ENCODE results near the gene ATP5IF1. TPM values are rescaled to one million over a fixed set of nuclear protein-coding genes. Genes with fewer than 3 reads are reported as not detected.

Gene ATP5IF1
- total and polyA plus RNA-seq, 11 donors = 209 to 3,101 (median 423) TPM

- Histone ChIP-seq H3K27ac (peak overlapping the region in 1 of 12 donors; percentile 21), H3K4me3 (no peak overlapping the region), H3K36me3 (peaks cover 0 to 52% (median 43%) of the 10 kb centered on the region in 9 donors), H3K9me3 (no peaks in the 10 kb centered on the region), H3K27me3 (no peaks in the 10 kb centered on the region), H3K4me1 (peaks cover 0 to 30% (median 2%) of the 10 kb centered on the region in 12 donors)
- no peak for TF ChIP-seq POLR2A (IDR thresholded peaks at IDR 0.05)
- no peak for TF ChIP-seq CTCF (IDR thresholded peaks at IDR 0.05)
- 82 to 91% (median 87%) methylated on average over 12 to 14 of the region's 14 CpGs for WGBS, 4 donors
- ATAC-seq = peak in 2 of 4 donors; percentile 18 to 35
- peak in 1 of 5 donors; percentile 30 for DNase-seq
- intact Hi-C loops (cut with DNase I) = no loop called here
Measured at GRCh38 chr1:28282426-28283407, 46.8 kb downstream of the ATP5IF1 start.

- TF ChIP-seq CTCF (IDR thresholded peaks at IDR 0.05) (no peak), POLR2A (IDR thresholded peaks at IDR 0.05) (no peak)
- Histone ChIP-seq H3K27me3 (no peaks in the 10 kb centered on the region), H3K27ac (no peak overlapping the region), H3K4me3 (no peak overlapping the region), H3K9me3 (no peaks in the 10 kb centered on the region), H3K36me3 (peaks cover 0 to 18% (median 10%) of the 10 kb centered on the region in 9 donors), H3K4me1 (peaks cover 0 to 20% (median 0%) of the 10 kb centered on the region in 12 donors)
- 44 to 66% (median 59%) methylated on average over 1 to 2 of the region's 2 CpGs for WGBS, 4 donors
- DNase-seq (no peak), ATAC-seq (no peak)
- intact Hi-C loops (cut with DNase I) = no loop called here
Measured at GRCh38 chr1:28286111-28286510, 50.2 kb downstream of the ATP5IF1 start.

Other genes with a start within 250 kb of the ATP5IF1 start
- gene EYA3, start 147.5 kb upstream of the ATP5IF1 start, total RNA-seq = 10 to 100 TPM; 13.3 to 23.3 (median 18.8) TPM
- gene EYA3, start 147.5 kb upstream of the ATP5IF1 start, polyA plus RNA-seq = 1 to 10 TPM; 5.8 to 8.2 TPM
- 10 to 100 TPM in 2 of 9 donors, 1 to 10 TPM in 7; 1.5 to 23.5 (median 2.2) TPM for gene PTAFR, start 59.4 kb upstream of the ATP5IF1 start, total RNA-seq
- 1 to 10 TPM in 1 of 2 donors, under 1 TPM in 1; 0.42 to 2.1 TPM for gene PTAFR, start 59.4 kb upstream of the ATP5IF1 start, polyA plus RNA-seq
- 10 to 100 TPM; 47.1 to 66.9 (median 58.4) TPM for gene DNAJC8, start 3.1 kb upstream of the ATP5IF1 start, total RNA-seq
- gene DNAJC8, start 3.1 kb upstream of the ATP5IF1 start, polyA plus RNA-seq = 10 to 100 TPM; 53.8 to 84.9 TPM
- 1 to 10 TPM; 2.4 to 6.4 (median 4.7) TPM for gene SESN2, start 23.4 kb downstream of the ATP5IF1 start, total RNA-seq
- gene SESN2, start 23.4 kb downstream of the ATP5IF1 start, polyA plus RNA-seq = 1 to 10 TPM; 2.1 to 8.8 TPM
- 10 to 100 TPM in 6 of 9 donors, 1 to 10 TPM in 3; 7.1 to 17.2 (median 11.5) TPM for gene MED18, start 92.9 kb downstream of the ATP5IF1 start, total RNA-seq
- 10 to 100 TPM; 10.7 to 14.2 TPM for gene MED18, start 92.9 kb downstream of the ATP5IF1 start, polyA plus RNA-seq
- gene PHACTR4, start 133.6 kb downstream of the ATP5IF1 start, total RNA-seq = 10 to 100 TPM; 13.6 to 30.5 (median 19.0) TPM
- 10 to 100 TPM; 15.9 to 28.8 TPM for gene PHACTR4, start 133.6 kb downstream of the ATP5IF1 start, polyA plus RNA-seq